Subcutaneous adipose tissue (tissue), 4 donors: ENCODE data around the gene RPS21. TPM values are rescaled to one million over a fixed set of nuclear protein-coding genes. Genes with fewer than 3 reads are reported as not detected.

Experiments
- CTCF ChIP-seq: fragments of 450-650 bp; IDR thresholded peaks from one replicate; pipeline ENCODE4 v1.5.1; 2016; ENCODE audit warnings: low read depth, mild to moderate bottlenecking, control low read depth, antibody characterized with exemption, moderate library complexity
- total RNA-seq, 4 donors: library from RNA; depleted of rRNA; stranded (reverse); fragments of >200 nt; gene quantifications; one replicate each; pipeline ENCODE4 v1.1.0, GENCODE V29; 2016

The RPS21 gene
- total RNA-seq, 4 donors from 2014 or later = 1,888 to 3,001 (median 2,521) TPM

GRCh38 chr20:62391165-62392076 lies 4.5 kb downstream of the RPS21 start:
- no peak for TF ChIP-seq CTCF

GRCh38 chr20:62392077-62392418 lies 5.1 kb downstream of the RPS21 start:
- TF ChIP-seq CTCF = no peak

GRCh38 chr20:62392621-62393334 lies 5.9 kb downstream of the RPS21 start:
- no peak for TF ChIP-seq CTCF

- no peak for TF ChIP-seq CTCF
Measured at GRCh38 chr20:62393335-62393665, 6.4 kb downstream of the RPS21 start.

- TF ChIP-seq CTCF = no peak
Measured at GRCh38 chr20:62393830-62394229, 6.9 kb downstream of the RPS21 start.

- no peak for TF ChIP-seq CTCF
Measured at GRCh38 chr20:62394248-62395245, 7.6 kb downstream of the RPS21 start.
